Endothelial cell of umbilical vein (primary cell): ENCODE results near the gene CLTB. TPM values are rescaled to one million over a fixed set of nuclear protein-coding genes. Genes with fewer than 3 reads are reported as not detected.

ENCODE experiments used
- BruUV-seq: library from RNA; stranded (reverse); fragments of 400-500 nt; replicated peaks from 2 replicates; lab custom pipeline; 2021; lab: Mats Ljungman, UMichigan
- CTCF ChIA-PET: fragments of 300-600, 350-600 bp; sonication (Branson Sonifier 250); formaldehyde crosslinking; loops from one replicate; lab custom pipeline; 2021; ENCODE audit warnings: antibody characterized with exemption, inconsistent platforms; lab: Charles Lee
- POLR2A ChIA-PET: fragments of 300-600, 350-600 bp; sonication (Branson Sonifier 250); formaldehyde crosslinking; loops from one replicate; lab custom pipeline; 2021; ENCODE audit warnings: antibody characterized with exemption, inconsistent platforms; lab: Charles Lee
- DNase-seq: peaks from one replicate; pipeline ENCODE4 v3.0.0-alpha.2; 2011; ENCODE audit warnings: low read depth, low spot score
- FAIRE-seq: peaks from 2 replicates; lab custom pipeline; 2011; peaks lifted over from hg19 to GRCh38; lab: Jason Lieb, UNC
- H2AFZ ChIP-seq: 2 replicates; pipeline ENCODE4 v1.6.0; 2012; ENCODE audit warnings: low read depth, low read length, control low read depth, inconsistent platforms
- H3K27ac ChIP-seq: 2 replicates; pipeline ENCODE4 v1.5.1; 2011; ENCODE audit warnings: low read depth, mild to moderate bottlenecking, control low read depth, low read length, moderate library complexity; ENCODE audit not compliant: insufficient read depth
- H3K27me3 ChIP-seq, 2 experiments: 2 replicates each; pipeline versions ENCODE4 v1.6.0 to v1.6.1; 2011; ENCODE audit warnings: low read length in 2 of 2, mixed read lengths in 1 of 2; ENCODE audit not compliant: control insufficient read depth in 2 of 2, insufficient read depth in 2 of 2
- H3K36me3 ChIP-seq, 2 experiments: 2 replicates in 1 of 2; 3 replicates in 1 of 2; pipeline ENCODE4 v1.5.1; 2011; ENCODE audit warnings: low read length in 2 of 2, mild to moderate bottlenecking in 1 of 2, moderate library complexity in 1 of 2; ENCODE audit not compliant: control insufficient read depth in 2 of 2, insufficient read depth in 2 of 2; ENCODE audit errors: extremely low read depth in 1 of 2
- H3K4me1 ChIP-seq: 3 replicates; pipeline ENCODE4 v1.5.1; 2011; ENCODE audit warnings: mild to moderate bottlenecking, low read length; ENCODE audit not compliant: control insufficient read depth, insufficient read depth; ENCODE audit errors: extremely low read depth
- H3K4me2 ChIP-seq: 2 replicates; pipeline ENCODE4 v1.6.1; 2011; ENCODE audit warnings: low read length, control low read depth, mixed read lengths; ENCODE audit not compliant: insufficient read depth
- H3K4me3 ChIP-seq, 3 experiments: fragments of 200-600 bp in 1 of 3; sonication (generic), shearing (Covaris generic) in 1 of 3; replicated peaks in 1 of 3; 2 replicates each; pipeline ENCODE4 v1.5.1; 2011 to 2016; ENCODE audit warnings: control low read depth in 3 of 3, low read length in 3 of 3, mild to moderate bottlenecking in 2 of 3, inconsistent platforms in 1 of 3, low read depth in 1 of 3, moderate library complexity in 1 of 3; ENCODE audit not compliant: insufficient read depth in 1 of 3
- H3K79me2 ChIP-seq: 2 replicates; pipeline ENCODE4 v1.6.0; 2012; ENCODE audit warnings: low read length, inconsistent platforms; ENCODE audit not compliant: control insufficient read depth, insufficient read depth
- H3K9ac ChIP-seq: replicated peaks from 2 replicates; pipeline ENCODE3; 2011; ENCODE audit warnings: low read length, control low read depth; ENCODE audit not compliant: insufficient read depth; ENCODE audit errors: extremely low read depth
- H3K9me1 ChIP-seq: replicated peaks from 3 replicates; pipeline ENCODE4 v1.6.0; 2011; ENCODE audit warnings: mild to moderate bottlenecking, low read length; ENCODE audit not compliant: control insufficient read depth, insufficient read depth; ENCODE audit errors: extremely low read depth
- H3K9me3 ChIP-seq: replicated peaks from 2 replicates; pipeline ENCODE4 v1.5.1; 2012; ENCODE audit warnings: low read length, inconsistent platforms; ENCODE audit not compliant: control insufficient read depth, insufficient read depth
- H4K20me1 ChIP-seq: replicated peaks from 2 replicates; pipeline ENCODE3; 2011; ENCODE audit warnings: mild to moderate bottlenecking, low read length; ENCODE audit not compliant: control insufficient read depth, insufficient read depth; ENCODE audit errors: extremely low read depth
- CTCF ChIP-seq, 2 donors: IDR thresholded peaks; 1 replicate in 1 of 2; 2 replicates in 1 of 2; pipeline ENCODE4 v1.5.1; 2011; ENCODE audit warnings: low read length in 2 of 2, mild to moderate bottlenecking in 2 of 2, moderate library complexity in 2 of 2, control low read depth in 1 of 2, inconsistent platforms in 1 of 2, low read depth in 1 of 2; ENCODE audit not compliant: insufficient read depth in 1 of 2; ENCODE audit errors: extremely low read depth in 1 of 2
- EZH2 ChIP-seq: IDR thresholded peaks from 2 replicates; pipeline ENCODE4 v1.6.1; 2012; ENCODE audit warnings: borderline replicate concordance, low read depth, mild to moderate bottlenecking, moderate library complexity, low read length, inconsistent platforms; ENCODE audit not compliant: severe bottlenecking
- FOS ChIP-seq: IDR thresholded peaks from 2 replicates; pipeline ENCODE4 v1.6.1; 2011; ENCODE audit warnings: mild to moderate bottlenecking, low read length, moderate library complexity, borderline replicate concordance; ENCODE audit not compliant: insufficient read depth
- GATA2 ChIP-seq: IDR thresholded peaks from 2 replicates; pipeline ENCODE4 v1.7.0; 2011; ENCODE audit warnings: low read depth, mild to moderate bottlenecking, moderate library complexity, mixed read lengths, low read length; ENCODE audit not compliant: insufficient read length, insufficient read depth
- JUN ChIP-seq: IDR thresholded peaks from 2 replicates; pipeline ENCODE4 v1.6.1; 2011; ENCODE audit warnings: borderline replicate concordance, low read depth; ENCODE audit not compliant: insufficient read length, insufficient read depth
- MAX ChIP-seq: IDR thresholded peaks from 2 replicates; pipeline ENCODE4 v1.6.1; 2011; ENCODE audit not compliant: insufficient read depth, insufficient read length
- MYC ChIP-seq: IDR thresholded peaks from one replicate; pipeline ENCODE4 v1.6.1; 2011; ENCODE audit warnings: mild to moderate bottlenecking, low read depth, low read length
- POLR2A ChIP-seq: IDR thresholded peaks from 2 replicates; pipeline ENCODE4 v1.6.1; 2012; ENCODE audit warnings: low read depth, mild to moderate bottlenecking, control low read depth, low read length
- POLR2AphosphoS5 ChIP-seq: IDR thresholded peaks from 2 replicates; pipeline ENCODE4 v1.6.1; 2012; ENCODE audit warnings: low read depth, mild to moderate bottlenecking, control low read depth, low read length, moderate library complexity; ENCODE audit not compliant: insufficient read depth
- dilution Hi-C: fragments of 300-500 bp; cut with MboI; formaldehyde crosslinking; loops from one replicate; pipeline ENCODE4 v1.15.0; 2019; ENCODE audit warnings: low sequenced_read_pairs; ENCODE audit not compliant: extremely low pct_ligation_motif_present
- intact Hi-C: fragments of 100-400 bp; cut with micrococcal nuclease; formaldehyde crosslinking; loops from one replicate; pipeline ENCODE4 v1.10.0; 2022
- polyA plus RNA-seq, 4 experiments: library from polyadenylated mRNA; depleted of rRNA in 3 of 4; stranded (reverse) in 3 of 4; unstranded in 1 of 4; fragments of >200 nt; gene quantifications; 2 replicates each; pipeline versions ENCODE4 v1.2.1 to v1.2.3, GENCODE V29; 2011 to 2012; ENCODE audit warnings: missing spikeins in 1 of 4
- total RNA-seq: library from RNA; stranded (reverse); gene quantifications from 2 replicates; pipeline ENCODE4 v1.2.3, GENCODE V29; 2021

CLTB gene
- total and polyA plus RNA-seq, 2 donors (not counting 3 experiments of a cell fraction or from before 2014, with no cell fraction given): 73.2 to 111 TPM

- ChIA-PET POLR2A (no interaction called here), CTCF (no interaction called here)
- H3K4me3 ChIP-seq: no peak overlapping the region
- no peaks in the 10 kb centered on the region for H3K36me3 ChIP-seq
- no peak for FAIRE-seq
- TF ChIP-seq JUN (no peak), EZH2 (no peak), GATA2 (no peak), MAX (no peak), POLR2A (no peak)
- H4K20me1 ChIP-seq: no peaks in the 10 kb centered on the region
- DNase-seq: no peak
- H3K27me3 ChIP-seq: no peaks in the 10 kb centered on the region
- H3K27ac ChIP-seq: no peak overlapping the region
- H3K9me1 ChIP-seq: no peaks in the 10 kb centered on the region
- no peaks in the 10 kb centered on the region for H3K79me2 ChIP-seq
- H3K9me3 ChIP-seq: no peaks in the 10 kb centered on the region
- no peak overlapping the region for H2AFZ ChIP-seq
- no peak overlapping the region for H3K4me2 ChIP-seq
- intact Hi-C loops (no loop called here), dilution Hi-C loops (no loop called here)
- H3K9ac ChIP-seq: no peak overlapping the region
- no TSS peak for BruUV-seq
- H3K4me1 ChIP-seq: peaks cover 14% of the 10 kb centered on the region
Observed at GRCh38 chr5:176425791-176426190, 9.5 kb upstream of the CLTB start.

GRCh38 chr5:176425138-176425537 lies 8.8 kb upstream of the CLTB start:
- dilution Hi-C loops: no loop called here
- CTCF ChIA-PET: interaction anchor here (1.2 kb wide), 1 partner anchor 9 kb away, joined by 3 read pairs; no protein-coding TSS in a partner anchor
- POLR2A ChIA-PET: no interaction called here
- DNase-seq (peak; percentile 22), FAIRE-seq (no peak)
- Histone ChIP-seq H3K9me1 (no peaks in the 10 kb centered on the region), H2AFZ (no peak overlapping the region), H3K4me3 (no peak overlapping the region), H3K9me3 (no peaks in the 10 kb centered on the region), H3K79me2 (no peaks in the 10 kb centered on the region), H3K4me2 (no peak overlapping the region), H4K20me1 (no peaks in the 10 kb centered on the region), H3K27ac (no peak overlapping the region), H3K27me3 (no peaks in the 10 kb centered on the region), H3K9ac (no peak overlapping the region), H3K36me3 (no peaks in the 10 kb centered on the region), H3K4me1 (peaks cover 14% of the 10 kb centered on the region)
- intact Hi-C loops: no loop called here
- no TSS peak for BruUV-seq
- TF ChIP-seq FOS (no peak), CTCF (IDR thresholded peaks at IDR 0.05; ENCODE audit: extremely low read depth in 1 of 2, insufficient read depth in 1 of 2, low read depth in 1 of 2, low read length in 2 of 2) (no peak), GATA2 (no peak), MYC (no peak), JUN (no peak), POLR2A (no peak), MAX (no peak), EZH2 (no peak), POLR2AphosphoS5 (no peak)
